ENCODE results near the gene ERBB3. TPM values are rescaled to one million over a fixed set of nuclear protein-coding genes. Genes with fewer than 3 reads are reported as not detected.
"Not testable (repeated sequence)": the region's sequence is repeated elsewhere in the genome, so short reads cannot be mapped to it uniquely, and the experiment has no call there.

ERBB3 gene
- total RNA-seq, 1 donor from 2014 or later = 2.3 TPM

GRCh38 chr12:56046027-56046780 is 33.8 kb upstream of the ERBB3 start:
- intact Hi-C loops (cut with micrococcal nuclease) = no loop called here
- Histone ChIP-seq H3K9me3 (replicated peaks) (no peaks in the 10 kb centered on the region), H3K4me3 (no peak overlapping the region), H3K36me3 (peaks cover 33% of the 10 kb centered on the region), H3K27me3 (ENCODE audit: low read depth) (no peaks in the 10 kb centered on the region), H3K4me1 (peaks cover 25% of the 10 kb centered on the region), H3K27ac (replicated peaks) (no peak overlapping the region)
- DNase-seq = no peak
- TF ChIP-seq CTCF (IDR thresholded peaks at IDR 0.05; ENCODE audit: borderline replicate concordance) = no peak

- no peak for DNase-seq
- H3K36me3 ChIP-seq = no peaks in the 10 kb centered on the region
- no peak overlapping the region for H3K4me3 ChIP-seq
- no peak for TF ChIP-seq CTCF (IDR thresholded peaks at IDR 0.05; ENCODE audit: borderline replicate concordance)
- no peaks in the 10 kb centered on the region for H3K27me3 ChIP-seq (ENCODE audit: low read depth)
- intact Hi-C loops (cut with micrococcal nuclease) = no loop called here
- H3K4me1 ChIP-seq = no peaks in the 10 kb centered on the region
- H3K9me3 ChIP-seq (replicated peaks) = no peaks in the 10 kb centered on the region
- H3K27ac ChIP-seq (replicated peaks) = no peak overlapping the region
These were observed 26.5 kb upstream of the ERBB3 start for GRCh38 chr12:56053407-56053893.

- H3K27ac ChIP-seq (replicated peaks); H3K36me3 ChIP-seq; H3K4me1 ChIP-seq; H3K4me3 ChIP-seq; intact Hi-C loops (cut with micrococcal nuclease); H3K9me3 ChIP-seq (replicated peaks); H3K27me3 ChIP-seq (ENCODE audit: low read depth); DNase-seq: not testable (repeated sequence)
These were observed 20.0 kb upstream of the ERBB3 start for GRCh38 chr12:56059964-56060363.

GRCh38 chr12:56061982-56062381 is 18.0 kb upstream of the ERBB3 start:
- H3K36me3 ChIP-seq = no peaks in the 10 kb centered on the region
- intact Hi-C loops (cut with micrococcal nuclease) = no loop called here
- no peak overlapping the region for H3K4me3 ChIP-seq
- no peak for TF ChIP-seq CTCF (IDR thresholded peaks at IDR 0.05; ENCODE audit: borderline replicate concordance)
- DNase-seq = no peak
- no peaks in the 10 kb centered on the region for H3K9me3 ChIP-seq (replicated peaks)
- no peak overlapping the region for H3K27ac ChIP-seq (replicated peaks)
- no peaks in the 10 kb centered on the region for H3K4me1 ChIP-seq
- H3K27me3 ChIP-seq (ENCODE audit: low read depth) = peaks cover 4% of the 10 kb centered on the region

- intact Hi-C loops (cut with micrococcal nuclease) = no loop called here
- H3K4me3 ChIP-seq = no peak overlapping the region
- H3K27ac ChIP-seq (replicated peaks) = no peak overlapping the region
- no peaks in the 10 kb centered on the region for H3K9me3 ChIP-seq (replicated peaks)
- no peaks in the 10 kb centered on the region for H3K4me1 ChIP-seq
- DNase-seq = no peak
- no peak for TF ChIP-seq CTCF (IDR thresholded peaks at IDR 0.05; ENCODE audit: borderline replicate concordance)
- no peaks in the 10 kb centered on the region for H3K36me3 ChIP-seq
- peaks cover 4% of the 10 kb centered on the region for H3K27me3 ChIP-seq (ENCODE audit: low read depth)
These were observed 17.0 kb upstream of the ERBB3 start for GRCh38 chr12:56062996-56063395.

- H3K4me1 ChIP-seq = no peaks in the 10 kb centered on the region
- no peak for DNase-seq
- no peaks in the 10 kb centered on the region for H3K9me3 ChIP-seq (replicated peaks)
- intact Hi-C loops (cut with micrococcal nuclease) = no loop called here
- H3K27ac ChIP-seq (replicated peaks) = no peak overlapping the region
- H3K27me3 ChIP-seq (ENCODE audit: low read depth) = peaks cover 10% of the 10 kb centered on the region
- no peak overlapping the region for H3K4me3 ChIP-seq
- TF ChIP-seq CTCF (IDR thresholded peaks at IDR 0.05; ENCODE audit: borderline replicate concordance) = no peak
- H3K36me3 ChIP-seq = no peaks in the 10 kb centered on the region
These were observed 8.3 kb upstream of the ERBB3 start for GRCh38 chr12:56071648-56072047.

All from left ventricle myocardium inferior (tissue), 1 donor.